SK-N-MC (cell line): ENCODE measurements around the gene CD52.

Source experiments
- EZH2 ChIP-seq: fragments of 200-600 bp; sonication (generic); IDR thresholded peaks from one replicate; pipeline ENCODE4 v1.6.1; 2017; ENCODE audit warnings: antibody characterized with exemption
- POLR2AphosphoS5 ChIP-seq: IDR thresholded peaks from 2 replicates; pipeline ENCODE4 v1.6.1; 2012; ENCODE audit warnings: mild to moderate bottlenecking, low read depth, low read length, borderline replicate concordance

- TF ChIP-seq POLR2AphosphoS5 (no peak), EZH2 (no peak)
These were observed 22.3 kb upstream of the CD52 start for GRCh38 chr1:26295194-26296138.
